ENCODE results near the gene C3orf33. TPM values are rescaled to one million over a fixed set of nuclear protein-coding genes. Genes with fewer than 3 reads are reported as not detected.

The C3orf33 gene
- total and polyA plus RNA-seq, 2 of the 13 experiments (the other 11 are each of a cell fraction or from before 2014, with no cell fraction given), result 9.2 to 12.6 TPM

GRCh38 chr3:155854141-155854940 is 48.3 kb upstream of the C3orf33 start, which contains the start of gene SLC33A1 (continued):
- TF ChIP-seq HCFC1 (IDR thresholded peaks at IDR 0.05; ENCODE audit: low read depth, low read length), result peak; percentile 77
- peak; percentile 96 for TF ChIP-seq ZNF580 (CRISPR knock-in tag; IDR thresholded peaks at IDR 0.05; ENCODE audit: borderline replicate concordance, low read depth)
- peak; percentile 97 for TF ChIP-seq FOXK1 (CRISPR knock-in tag; IDR thresholded peaks at IDR 0.05; ENCODE audit: borderline replicate concordance, low read depth)
- TF ChIP-seq YY1 (IDR thresholded peaks at IDR 0.05; ENCODE audit: insufficient read depth, insufficient replicate concordance, low read depth, low read length), result peak; percentile 79
- TF ChIP-seq MIXL1 (CRISPR knock-in tag; IDR thresholded peaks at IDR 0.05), result peak; percentile 98
- peak; percentile 98 for TF ChIP-seq KMT2B (CRISPR knock-in tag; IDR thresholded peaks at IDR 0.05)
- TF ChIP-seq GABPB1 (CRISPR knock-in tag; IDR thresholded peaks at IDR 0.05), result peak; percentile 100
- peak; percentile 74; the same call in 1 of the 2 replicates for TF ChIP-seq IRF9 (CRISPR knock-in tag; IDR thresholded peaks at IDR 0.05; ENCODE audit: borderline replicate concordance)
- peak; percentile 55; the same call in 1 of the 2 replicates for TF ChIP-seq XBP1 (CRISPR knock-in tag; IDR thresholded peaks at IDR 0.05)
- TF ChIP-seq ZNF280D (CRISPR knock-in tag; IDR thresholded peaks at IDR 0.05), result peak; percentile 41; the same call in 1 of the 2 replicates
- peak; percentile 82; the same call in 1 of the 2 replicates for TF ChIP-seq ZNF710 (CRISPR knock-in tag; IDR thresholded peaks at IDR 0.05; ENCODE audit: borderline replicate concordance)
- no peak for TF ChIP-seq THYN1 (CRISPR knock-in tag; IDR thresholded peaks at IDR 0.05; ENCODE audit: borderline replicate concordance, low read depth)
- TF ChIP-seq HNRNPH1 (optimal IDR thresholded peaks at IDR 0.05; ENCODE audit: low read depth, low read length), result no peak
- TF ChIP-seq ZBTB49 (CRISPR knock-in tag; IDR thresholded peaks at IDR 0.05; ENCODE audit: borderline replicate concordance), result no peak
- peak; percentile 97 for TF ChIP-seq ZNF501 (CRISPR knock-in tag; IDR thresholded peaks at IDR 0.05)
- TF ChIP-seq ZNF253 (CRISPR knock-in tag; IDR thresholded peaks at IDR 0.05; ENCODE audit: borderline replicate concordance), result peak; percentile 93; the same call in 1 of the 2 replicates
- TF ChIP-seq ZNF570 (CRISPR knock-in tag; IDR thresholded peaks at IDR 0.05; ENCODE audit: borderline replicate concordance), result 0 out of 2 replicates have a peak, but pooled peaks have one; percentile 83

All from HepG2 (cell line).